HT-29 (cell line): ENCODE data around the gene TEAD1. TPM values are rescaled to one million over a fixed set of nuclear protein-coding genes. Genes with fewer than 3 reads are reported as not detected.

Experiments used
- DNase-seq: peaks from one replicate; pipeline ENCODE4 v3.0.0-alpha.2; 2015; ENCODE audit warnings: low spot score
- total RNA-seq: library from RNA; depleted of rRNA; stranded (reverse); fragments of >200 nt; shearing (Covaris generic); gene quantifications from 2 replicates; pipeline ENCODE4 v1.2.3, GENCODE V29; 2014

Gene TEAD1
- total RNA-seq, 1 experiment from 2014 or later: 102 TPM

DNA sequence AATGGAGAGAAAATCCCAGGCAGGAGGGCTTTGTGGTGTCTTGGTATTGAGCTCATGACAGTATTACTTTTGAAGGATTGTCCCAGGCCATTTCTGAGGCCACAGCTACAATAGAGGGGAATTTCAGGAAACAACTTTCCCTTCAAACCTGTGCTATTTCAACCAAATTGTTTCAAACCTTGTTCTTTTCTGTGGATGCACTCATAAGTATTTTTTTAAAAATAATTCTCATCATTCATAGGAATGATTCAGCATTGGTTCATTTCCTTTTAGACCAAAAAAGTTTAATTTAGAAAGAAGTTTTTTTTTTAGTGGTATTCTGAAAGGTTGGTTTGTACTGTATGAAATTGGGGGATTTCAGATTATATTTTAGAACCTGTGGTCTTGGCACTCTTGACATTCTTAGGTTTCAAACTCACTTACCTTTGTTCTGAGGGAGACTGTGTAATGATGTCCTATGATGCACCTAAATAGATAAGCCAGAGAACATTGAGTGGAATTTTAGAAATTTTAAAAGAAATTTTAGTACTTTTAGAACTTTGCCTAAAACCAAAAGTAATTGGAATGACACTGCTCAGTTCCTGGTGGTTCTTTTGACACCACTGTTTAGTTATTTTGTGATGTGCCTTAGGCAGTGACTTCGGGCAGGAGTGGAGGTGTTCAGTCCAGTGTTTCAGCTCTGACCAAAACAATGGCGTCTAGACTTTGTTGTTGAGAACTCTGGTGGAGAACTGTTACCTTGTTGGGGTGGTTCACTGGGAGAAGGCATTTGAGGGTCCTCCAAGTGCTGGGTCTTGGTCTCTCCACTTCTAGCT, 12.2 kb downstream of the TEAD1 start:
- no peak for DNase-seq

- peak; percentile 61 for DNase-seq
Measured at GRCh38 chr11:12687216-12687623, 13.0 kb downstream of the TEAD1 start.

- DNase-seq: peak; percentile 69
Measured at GRCh38 chr11:12687740-12688139, 13.5 kb downstream of the TEAD1 start.

DNA sequence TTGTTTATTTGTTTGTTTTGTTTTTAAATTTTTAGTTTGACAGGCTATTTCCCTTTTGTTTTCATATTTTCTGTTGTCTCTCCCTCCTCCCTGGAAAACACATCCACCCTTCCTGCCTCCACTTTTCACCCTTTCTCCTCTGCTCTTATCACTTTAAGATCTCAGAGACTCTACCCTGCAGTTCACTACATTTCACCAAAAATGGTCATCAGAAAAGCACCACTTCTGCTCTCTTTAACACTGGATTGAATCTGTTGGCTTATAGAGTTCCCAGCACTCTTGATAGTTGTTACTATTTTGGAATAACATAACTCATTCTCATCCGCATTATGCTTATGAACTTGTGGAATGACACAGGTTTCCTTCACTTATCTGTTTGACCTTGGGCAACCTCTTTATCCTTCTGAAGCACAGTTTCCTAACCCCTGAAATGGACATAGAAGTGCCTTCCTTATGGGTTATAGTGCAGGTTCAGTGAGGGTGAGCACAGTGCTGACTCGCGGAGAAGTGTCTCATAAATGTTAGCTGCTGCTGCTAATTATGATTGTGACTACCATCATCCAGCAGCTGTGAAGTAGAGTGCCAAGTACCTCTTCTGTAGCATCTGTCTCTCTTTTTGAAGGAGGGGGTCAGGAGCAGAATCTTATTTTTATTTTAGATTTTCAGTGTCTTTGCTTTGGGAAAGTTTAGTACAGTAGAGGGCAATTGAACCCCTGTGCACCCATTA, 15.0 kb downstream of the TEAD1 start:
- DNase-seq: no peak

DNA sequence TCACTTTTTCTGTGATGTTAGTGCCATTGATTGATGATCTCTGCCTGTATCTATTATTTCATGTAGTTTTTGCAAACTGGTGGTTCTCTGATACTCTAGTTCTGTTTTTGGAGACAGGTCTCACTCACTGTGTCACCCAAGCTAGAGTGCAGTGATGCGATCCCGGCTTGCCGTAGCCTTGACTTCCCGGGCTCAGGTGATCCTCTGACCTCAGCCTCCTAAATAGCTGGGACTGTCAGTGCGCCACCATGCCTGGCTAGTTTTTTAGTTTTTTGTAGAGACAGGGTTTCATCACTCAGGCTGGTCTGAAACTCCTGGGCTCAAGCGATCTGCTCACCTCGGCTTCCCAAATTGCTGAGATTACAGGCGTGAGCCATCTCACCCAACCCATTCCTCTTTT, 16.4 kb downstream of the TEAD1 start:
- no peak for DNase-seq

DNA sequence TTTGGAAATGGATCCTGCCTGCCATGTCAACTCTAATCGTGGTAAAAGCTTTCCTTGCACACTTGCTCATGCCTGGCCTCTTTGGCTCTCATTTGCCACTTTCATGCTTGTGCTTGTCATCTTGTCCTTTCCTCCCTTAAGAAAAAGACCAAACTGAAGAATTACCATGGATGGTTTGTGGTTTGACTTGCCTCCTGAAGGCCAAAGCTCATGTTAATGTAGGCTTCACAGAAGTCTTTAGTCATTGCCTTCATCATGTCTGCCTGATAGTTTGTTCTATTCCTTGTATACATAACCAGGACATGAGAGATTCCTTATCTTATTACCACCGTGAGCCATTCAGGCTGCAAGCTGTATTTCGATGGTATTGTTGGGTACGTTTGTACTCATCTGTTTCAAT, 17.3 kb downstream of the TEAD1 start:
- DNase-seq: peak; percentile 44

GRCh38 chr11:12692229-12693075, 18.2 kb downstream of the TEAD1 start:
- peak; percentile 93 for DNase-seq

GRCh38 chr11:12693094-12693478, 18.9 kb downstream of the TEAD1 start:
- no peak for DNase-seq

DNA sequence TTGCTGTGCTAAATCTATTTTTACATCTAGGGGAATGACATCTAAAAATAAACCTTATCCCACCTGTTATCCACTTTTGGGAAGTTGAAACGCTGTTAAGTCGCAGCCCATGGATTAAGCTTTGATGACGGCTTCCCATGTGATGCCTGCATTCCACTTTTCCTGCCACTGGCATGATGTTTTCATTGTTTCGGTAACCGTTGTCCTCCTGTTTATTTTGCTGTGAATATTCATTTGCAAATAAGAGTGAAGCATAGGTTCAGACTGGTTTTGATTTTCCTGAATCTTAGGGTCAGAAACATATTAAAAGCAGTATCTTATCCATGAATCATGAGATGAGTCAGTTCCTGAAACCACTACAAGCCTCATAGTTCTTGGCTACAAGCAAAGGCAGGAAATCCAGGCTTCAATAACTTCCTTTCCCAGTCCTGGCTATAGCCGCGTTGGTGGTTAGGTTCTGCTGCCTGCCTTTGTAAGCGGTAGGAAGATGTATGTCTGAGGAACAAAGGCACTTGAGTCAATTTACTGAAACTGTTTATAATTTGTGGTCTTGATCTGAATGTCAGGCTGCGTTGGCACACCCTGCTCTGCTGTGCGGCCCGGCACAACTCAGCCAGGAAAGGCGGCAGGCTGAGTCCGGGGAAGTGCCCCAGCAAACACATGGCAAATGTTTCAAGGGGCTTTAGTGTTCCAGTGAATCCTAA, 19.4 kb downstream of the TEAD1 start:
- DNase-seq: peak; percentile 94

- DNase-seq: peak; percentile 86
Measured at GRCh38 chr11:12694183-12694531, 19.9 kb downstream of the TEAD1 start.

- DNase-seq: no peak
Measured at GRCh38 chr11:12695221-12695794, 21.1 kb downstream of the TEAD1 start.

GRCh38 chr11:12695873-12696272, 21.7 kb downstream of the TEAD1 start:
- DNase-seq: no peak

- peak; percentile 88 for DNase-seq
Measured at GRCh38 chr11:12696911-12697581, 22.8 kb downstream of the TEAD1 start.

DNA sequence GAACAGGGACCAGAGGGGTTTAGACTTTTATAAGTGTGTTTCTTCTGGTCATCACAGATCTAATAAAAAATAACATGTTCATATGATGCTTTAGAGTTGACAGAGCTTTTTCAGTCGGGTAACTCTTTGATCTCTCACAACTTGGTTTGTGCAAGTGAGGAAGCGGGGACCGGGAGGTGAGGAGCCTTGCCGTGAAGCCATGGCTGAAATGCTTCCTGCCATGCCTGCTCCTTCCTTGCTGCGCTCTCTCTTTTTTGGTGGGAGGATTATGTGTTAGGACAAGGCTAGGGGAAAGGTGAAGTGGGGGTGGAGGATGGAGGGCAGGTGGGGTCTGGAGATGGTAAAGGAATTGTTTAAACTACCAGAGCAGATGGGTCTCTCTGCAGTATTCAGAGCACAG, 23.8 kb downstream of the TEAD1 start:
- DNase-seq: peak; percentile 76

DNA sequence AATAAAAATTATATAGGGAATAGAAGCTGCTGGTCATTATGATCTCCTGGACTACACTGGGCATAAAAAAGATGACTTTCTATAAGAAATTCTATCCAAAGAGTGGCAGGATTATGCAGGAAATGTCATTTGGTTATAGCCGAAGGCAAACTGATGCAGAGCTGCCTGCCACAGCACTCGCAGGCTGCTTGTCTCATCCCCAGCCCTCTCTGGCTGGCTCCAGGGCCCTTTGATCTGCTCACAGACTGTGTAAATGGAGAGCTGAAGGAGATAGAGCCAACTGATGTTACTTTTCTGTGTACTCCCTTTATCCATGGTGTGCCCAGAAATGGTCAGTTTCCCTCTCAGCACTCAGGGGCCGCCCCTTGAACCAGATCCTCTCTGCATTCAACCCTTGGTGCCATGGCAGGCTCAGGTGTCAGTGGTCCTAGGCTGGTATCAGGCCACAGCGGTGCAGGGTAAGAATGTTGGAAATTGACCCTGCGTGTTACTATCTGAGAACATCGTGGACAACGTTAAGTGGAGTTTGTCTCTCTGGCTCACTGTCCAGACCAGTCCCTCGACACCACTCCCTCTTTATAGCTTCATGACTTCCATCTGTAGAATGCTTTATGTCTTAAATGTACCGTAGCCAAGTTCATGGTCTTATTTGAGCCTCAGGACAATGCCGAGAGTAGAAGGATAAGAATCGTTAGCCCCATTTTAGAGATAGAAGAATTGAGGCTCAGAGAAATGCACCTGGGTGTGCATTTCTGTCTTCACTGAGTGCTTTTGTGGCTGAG, 27.8 kb downstream of the TEAD1 start:
- DNase-seq: no peak

DNA sequence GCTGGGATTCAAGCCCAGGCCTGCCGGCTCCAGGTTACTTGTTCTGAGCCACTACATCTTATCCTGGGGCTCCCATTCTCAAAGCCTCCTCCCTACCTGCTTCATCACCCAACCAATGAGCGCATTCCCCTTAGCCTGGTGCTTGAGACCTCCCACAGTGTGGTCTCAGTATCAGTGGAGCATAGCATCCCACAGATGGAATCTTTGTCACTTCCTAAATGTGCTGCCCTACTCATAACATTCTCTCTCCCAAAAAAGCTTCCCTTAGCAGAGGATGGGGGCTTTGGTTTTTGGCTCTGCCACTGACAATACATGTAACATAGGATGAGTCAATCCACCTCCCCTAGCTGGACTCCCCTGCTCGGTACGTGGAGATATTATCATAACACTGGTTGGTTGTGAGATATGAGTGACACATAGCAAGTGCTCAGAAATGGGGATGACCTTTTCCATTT, 28.8 kb downstream of the TEAD1 start:
- no peak for DNase-seq

DNA sequence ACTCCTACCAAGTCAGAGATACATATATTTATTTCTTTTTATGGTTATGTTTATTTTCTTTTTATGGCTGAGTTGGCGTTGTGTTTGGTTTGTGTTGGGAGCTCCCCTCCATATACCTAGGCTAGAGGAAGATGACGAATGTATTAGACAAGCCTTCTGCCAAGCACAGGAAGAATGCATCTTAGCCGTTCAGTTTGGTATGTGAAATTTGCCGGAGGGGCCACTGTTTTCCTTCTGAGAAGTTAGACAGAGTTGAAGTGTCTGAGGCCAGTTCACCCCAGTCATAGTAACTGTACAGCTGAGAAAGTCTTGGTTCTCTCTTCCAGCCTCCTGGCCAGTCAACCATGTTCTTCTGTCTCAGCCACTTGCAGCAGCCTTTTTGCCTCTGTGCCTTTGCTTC, 29.8 kb downstream of the TEAD1 start:
- no peak for DNase-seq

DNA sequence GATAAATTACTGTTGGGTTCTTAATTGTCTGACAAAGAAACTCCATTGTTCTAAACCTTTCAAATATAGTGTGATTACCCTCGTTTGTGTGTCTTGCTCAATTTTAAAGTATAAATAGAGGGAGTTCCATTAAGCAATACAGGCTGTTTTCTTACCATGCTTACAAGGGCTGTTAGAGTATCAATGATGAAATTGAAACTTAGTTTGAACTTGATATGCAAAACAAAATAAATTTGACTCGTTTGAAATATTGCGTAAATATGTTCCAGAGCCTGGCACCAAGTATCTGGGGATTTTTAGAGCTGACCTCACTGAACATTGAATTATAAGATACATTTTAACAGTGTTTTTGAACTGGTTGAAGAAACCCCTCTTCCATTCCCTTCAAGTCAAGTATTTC, 31.7 kb downstream of the TEAD1 start:
- no peak for DNase-seq
